Measurements from ENCODE around the gene ARL15.

DNA sequence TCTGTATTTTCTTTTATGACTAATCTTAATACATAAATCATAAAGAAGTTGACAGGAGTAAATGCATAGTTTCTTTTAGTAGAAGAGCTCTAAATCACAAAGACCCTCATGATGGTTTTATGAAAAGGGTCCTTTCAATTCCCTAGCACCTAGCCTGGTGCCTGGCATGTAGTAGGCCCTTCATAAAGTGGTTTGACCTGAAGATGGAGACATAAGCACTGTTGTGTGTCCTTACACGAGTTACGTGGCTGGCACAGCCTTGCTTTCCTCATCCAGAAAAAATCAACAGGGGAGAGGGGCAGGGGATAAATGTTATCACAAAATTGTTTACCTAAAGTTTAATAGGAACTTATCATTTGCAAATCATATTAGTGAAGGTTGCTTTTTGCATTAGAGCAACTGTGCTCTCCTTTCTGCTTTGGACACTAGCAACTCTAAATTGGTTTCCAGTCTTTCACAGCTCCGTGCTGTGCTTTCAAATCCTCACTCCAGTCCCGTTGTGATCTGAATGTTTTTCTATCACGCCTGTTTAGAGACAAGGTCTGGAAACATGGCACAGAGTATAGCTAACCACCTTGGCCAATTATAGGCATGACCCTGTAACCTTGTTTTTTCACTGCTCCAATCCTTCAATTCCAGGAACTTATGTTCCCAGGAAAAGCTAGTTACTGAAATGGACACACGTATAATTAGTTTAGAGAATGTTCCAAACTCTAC lies 55.7 kb downstream of the ARL15 start:
- TF ChIP-seq, protein P1, sequence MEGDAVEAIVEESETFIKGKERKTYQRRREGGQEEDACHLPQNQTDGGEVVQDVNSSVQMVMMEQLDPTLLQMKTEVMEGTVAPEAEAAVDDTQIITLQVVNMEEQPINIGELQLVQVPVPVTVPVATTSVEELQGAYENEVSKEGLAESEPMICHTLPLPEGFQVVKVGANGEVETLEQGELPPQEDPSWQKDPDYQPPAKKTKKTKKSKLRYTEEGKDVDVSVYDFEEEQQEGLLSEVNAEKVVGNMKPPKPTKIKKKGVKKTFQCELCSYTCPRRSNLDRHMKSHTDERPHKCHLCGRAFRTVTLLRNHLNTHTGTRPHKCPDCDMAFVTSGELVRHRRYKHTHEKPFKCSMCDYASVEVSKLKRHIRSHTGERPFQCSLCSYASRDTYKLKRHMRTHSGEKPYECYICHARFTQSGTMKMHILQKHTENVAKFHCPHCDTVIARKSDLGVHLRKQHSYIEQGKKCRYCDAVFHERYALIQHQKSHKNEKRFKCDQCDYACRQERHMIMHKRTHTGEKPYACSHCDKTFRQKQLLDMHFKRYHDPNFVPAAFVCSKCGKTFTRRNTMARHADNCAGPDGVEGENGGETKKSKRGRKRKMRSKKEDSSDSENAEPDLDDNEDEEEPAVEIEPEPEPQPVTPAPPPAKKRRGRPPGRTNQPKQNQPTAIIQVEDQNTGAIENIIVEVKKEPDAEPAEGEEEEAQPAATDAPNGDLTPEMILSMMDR (IDR thresholded peaks at IDR 0.05) = no peak
- TF ChIP-seq POLR2AphosphoS5 (IDR thresholded peaks at IDR 0.05; ENCODE audit: insufficient read depth in 1 of 2, low read depth in 1 of 2) = no peak
- no peak for TF ChIP-seq POLR2A (IDR thresholded peaks at IDR 0.05)

Data from vagina (tissue), 2 donors.